ENCODE data around the gene PCBD1.

PCBD1 gene

GRCh38 chr10:70858759-70859158 lies 29.6 kb downstream of the PCBD1 start:
- TF ChIP-seq CTCF (conservative IDR thresholded peaks at IDR 0.05; ENCODE audit: low read depth, low read length) = no peak
- DNase-seq (ENCODE audit: low read depth) = no peak

DNA sequence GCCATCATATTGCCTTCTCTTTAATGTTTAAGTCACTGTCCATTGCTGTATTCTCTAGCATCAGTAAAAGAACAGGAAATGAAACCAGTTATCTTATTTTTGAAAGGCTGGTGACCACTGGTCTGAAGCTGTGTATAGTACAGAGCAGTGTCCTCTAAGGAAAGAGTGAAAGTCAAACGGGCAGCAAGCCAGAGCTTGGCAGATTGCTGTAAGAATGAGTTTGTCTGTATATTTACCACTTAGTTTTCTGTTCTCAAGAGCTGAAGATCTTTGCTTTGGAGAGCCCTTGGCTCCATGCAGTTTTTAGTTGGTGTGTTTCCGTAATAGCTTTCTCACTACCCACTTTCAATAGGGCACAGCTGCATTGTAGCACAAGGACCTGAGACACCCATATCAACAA lies 31.9 kb downstream of the PCBD1 start:
- peak; percentile 48 for DNase-seq (ENCODE audit: low read depth)
- H3K4me3 ChIP-seq (ENCODE audit: low read depth, low read length) = no peak overlapping the region
- no peak for TF ChIP-seq CTCF (conservative IDR thresholded peaks at IDR 0.05; ENCODE audit: low read depth, low read length)

More at GRCh38 chr10:70858759-70859158, 29.6 kb downstream of the PCBD1 start:
- no peak overlapping the region for H3K4me3 ChIP-seq (ENCODE audit: low read depth, low read length)

DNA sequence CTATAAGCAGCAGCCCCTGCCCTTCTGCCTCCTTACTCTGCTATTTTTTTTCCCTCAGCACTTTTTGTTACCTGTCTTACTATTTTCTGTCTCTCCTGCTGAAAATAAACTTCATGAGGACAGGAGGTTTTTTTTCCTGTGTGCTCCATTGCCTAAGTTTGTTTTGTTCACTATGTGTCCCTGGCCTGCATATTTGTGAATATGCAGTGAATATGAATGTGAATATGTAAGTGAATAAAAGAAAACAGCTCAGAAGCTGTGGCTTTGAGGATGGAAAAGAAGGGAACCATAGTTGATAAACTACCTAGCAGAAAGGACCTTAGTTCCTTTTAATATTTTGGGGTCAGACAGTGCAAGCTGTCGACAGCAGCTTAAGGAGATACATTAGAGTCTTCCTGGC lies 34.9 kb downstream of the PCBD1 start:
- no peak overlapping the region for H3K4me3 ChIP-seq (ENCODE audit: low read depth, low read length)
- TF ChIP-seq CTCF (conservative IDR thresholded peaks at IDR 0.05; ENCODE audit: low read depth, low read length) = no peak
- DNase-seq (ENCODE audit: low read depth) = no peak

- no peak for DNase-seq (ENCODE audit: low read depth)
- no peak for TF ChIP-seq CTCF (conservative IDR thresholded peaks at IDR 0.05; ENCODE audit: low read depth, low read length)
- H3K4me3 ChIP-seq (ENCODE audit: low read depth, low read length) = no peak overlapping the region
Measured at GRCh38 chr10:70853038-70853437, 35.3 kb downstream of the PCBD1 start.

DNA sequence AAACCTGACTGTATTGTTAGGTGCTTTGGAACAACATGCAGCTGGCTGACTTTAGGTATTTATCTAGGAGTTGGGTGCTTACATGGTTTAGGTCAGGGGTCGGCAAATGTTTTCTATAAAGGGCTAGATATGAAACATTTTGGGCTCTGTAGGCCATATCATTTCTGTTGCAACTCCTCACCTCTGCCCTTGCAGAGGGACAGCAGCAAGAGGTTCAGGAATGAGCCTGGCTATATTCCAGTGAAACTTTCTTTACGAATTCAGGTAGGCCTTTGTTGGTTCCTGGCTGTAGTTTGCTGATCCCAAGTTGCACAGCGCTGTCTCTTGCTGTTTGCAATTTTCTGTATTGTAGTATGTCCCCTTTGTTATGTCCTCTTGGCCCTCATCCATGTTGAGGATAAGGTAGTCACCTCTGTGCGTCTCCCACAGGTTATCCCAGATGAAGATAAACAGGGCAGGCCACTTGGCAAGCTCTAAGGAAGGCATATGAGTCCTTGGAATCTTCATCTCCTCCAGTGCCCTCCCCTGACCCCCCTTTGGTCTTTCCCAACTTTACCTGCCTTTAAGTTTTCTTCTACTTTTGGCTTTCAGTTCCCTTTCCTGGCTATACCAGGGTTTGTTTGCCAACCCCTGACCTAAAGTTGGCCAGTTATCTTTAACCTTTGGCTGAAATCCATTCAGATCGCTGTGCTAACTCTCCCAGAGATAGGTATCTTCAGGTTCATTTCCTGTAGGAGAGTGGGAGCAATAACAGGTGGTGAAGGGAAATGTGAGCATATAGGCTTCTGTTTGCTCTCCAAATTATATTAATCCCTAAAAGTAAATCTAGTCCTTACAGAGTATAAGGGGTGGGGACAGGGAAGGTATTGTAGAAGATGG lies 36.5 kb downstream of the PCBD1 start:
- DNase-seq (ENCODE audit: low read depth) = no peak
- H3K4me3 ChIP-seq (ENCODE audit: low read depth, low read length) = no peak overlapping the region
- TF ChIP-seq CTCF (conservative IDR thresholded peaks at IDR 0.05; ENCODE audit: low read depth, low read length) = no peak

DNA sequence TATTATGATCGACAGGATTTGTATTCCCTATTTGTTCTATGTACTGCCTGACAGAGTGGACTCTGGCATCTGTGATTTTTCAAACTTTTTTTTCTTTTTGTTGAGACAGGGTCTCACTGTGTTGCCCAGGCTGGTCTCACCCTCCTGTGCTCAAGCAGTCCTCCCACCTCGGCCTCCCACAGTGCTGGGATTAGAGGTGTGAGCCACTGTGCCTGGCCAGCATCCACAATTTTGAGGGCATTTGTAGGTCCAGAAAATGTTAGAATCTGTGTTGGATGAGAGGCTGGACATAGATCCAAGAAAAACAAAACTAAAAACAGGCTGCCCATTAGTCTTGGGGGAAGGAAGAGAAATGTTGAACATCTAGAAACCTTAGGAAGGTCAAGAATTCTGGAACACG lies 38.3 kb downstream of the PCBD1 start:
- no peak overlapping the region for H3K4me3 ChIP-seq (ENCODE audit: low read depth, low read length)
- DNase-seq (ENCODE audit: low read depth) = no peak
- no peak for TF ChIP-seq CTCF (conservative IDR thresholded peaks at IDR 0.05; ENCODE audit: low read depth, low read length)

- H3K4me3 ChIP-seq (ENCODE audit: low read depth, low read length) = no peak overlapping the region
- TF ChIP-seq CTCF (conservative IDR thresholded peaks at IDR 0.05; ENCODE audit: low read depth, low read length) = no peak
- DNase-seq (ENCODE audit: low read depth) = peak; percentile 83
Measured at GRCh38 chr10:70849582-70850016, 38.8 kb downstream of the PCBD1 start.

Measured in choroid plexus epithelial cell (primary cell).